Bone marrow (tissue), 2 donors: ENCODE measurements around the gene RNU6-7.

Source experiments
- DNase-seq, 2 donors: peaks; one replicate each; lab custom pipeline; 2025; lab: John Stamatoyannopoulos, UW

The RNU6-7 gene

DNA sequence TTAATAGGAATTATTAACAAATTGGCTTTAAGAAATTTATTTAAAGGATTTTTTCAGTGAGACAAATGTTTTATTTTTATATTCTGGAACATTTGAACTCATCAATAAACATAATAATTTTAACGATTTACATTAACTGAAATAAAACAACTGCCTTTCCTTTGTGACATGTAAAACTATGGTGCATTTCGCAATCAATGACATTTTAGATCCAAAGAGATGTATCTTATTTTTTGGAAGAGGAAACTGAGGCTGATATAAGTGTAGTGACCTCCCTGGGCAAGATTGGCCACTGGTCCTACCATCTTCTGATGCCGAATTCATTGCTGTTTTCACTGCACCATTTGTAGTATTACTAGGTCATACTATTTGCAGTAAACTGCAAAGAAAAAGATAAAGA is 3.7 kb downstream of the RNU6-7 start:
- no peak for DNase-seq

DNA sequence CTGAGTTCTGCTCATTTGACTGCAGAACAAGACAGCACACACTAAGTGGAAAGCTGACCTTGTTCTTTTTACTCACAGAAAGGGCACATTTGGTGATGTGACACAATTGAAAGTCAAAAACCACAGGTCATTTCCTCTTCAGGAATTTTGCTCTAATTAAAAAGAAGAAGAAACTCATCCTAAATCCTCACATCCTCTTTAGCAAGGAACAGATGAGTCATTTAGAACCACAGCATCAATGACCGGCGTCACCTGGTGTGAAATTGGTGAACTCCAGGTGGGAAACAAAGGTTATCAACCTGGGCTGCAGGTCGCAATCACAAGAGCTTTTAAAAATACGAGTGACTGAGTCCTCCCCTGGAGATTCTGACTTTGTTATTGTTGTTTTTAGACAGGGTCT is 4.1 kb downstream of the RNU6-7 start:
- no peak for DNase-seq

DNA sequence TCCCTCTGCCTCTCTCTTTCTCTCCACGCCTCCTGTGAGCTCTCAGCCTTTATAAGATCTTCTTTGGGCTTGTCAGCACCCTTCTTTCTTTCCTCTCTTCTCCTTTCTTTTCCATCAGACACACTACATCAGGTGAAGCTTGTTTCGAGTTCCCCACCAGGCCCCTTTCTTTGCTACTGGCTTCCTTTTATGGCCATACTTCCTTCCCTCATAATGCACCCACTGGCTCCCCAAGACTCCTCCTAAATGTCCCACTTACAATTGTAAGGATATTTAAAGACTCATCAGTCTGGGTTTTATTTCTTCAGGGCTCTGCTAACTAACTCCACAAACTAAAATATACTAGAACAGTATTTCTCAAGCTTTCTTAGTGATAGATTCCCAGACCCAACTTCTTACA is 4.7 kb downstream of the RNU6-7 start:
- DNase-seq: no peak

DNA sequence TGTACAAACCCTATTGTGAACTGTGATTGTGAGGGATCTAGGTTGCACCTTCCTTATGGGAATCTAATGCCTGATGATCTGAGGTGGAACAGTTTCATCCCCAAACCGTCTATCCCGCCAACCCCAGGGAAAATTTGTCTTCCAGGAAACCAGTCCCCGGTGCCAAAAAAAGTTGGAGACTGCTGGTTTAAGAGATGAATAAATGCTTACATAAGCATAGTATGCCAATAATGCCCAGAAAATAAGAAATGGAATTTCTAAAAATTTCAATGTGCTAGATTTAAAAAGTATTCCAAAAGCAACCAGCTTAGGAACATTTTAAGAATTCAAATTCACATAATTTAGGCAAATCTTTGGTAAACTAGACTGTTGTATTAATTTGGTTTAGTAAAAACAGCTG is 6.6 kb downstream of the RNU6-7 start:
- no peak for DNase-seq

DNA sequence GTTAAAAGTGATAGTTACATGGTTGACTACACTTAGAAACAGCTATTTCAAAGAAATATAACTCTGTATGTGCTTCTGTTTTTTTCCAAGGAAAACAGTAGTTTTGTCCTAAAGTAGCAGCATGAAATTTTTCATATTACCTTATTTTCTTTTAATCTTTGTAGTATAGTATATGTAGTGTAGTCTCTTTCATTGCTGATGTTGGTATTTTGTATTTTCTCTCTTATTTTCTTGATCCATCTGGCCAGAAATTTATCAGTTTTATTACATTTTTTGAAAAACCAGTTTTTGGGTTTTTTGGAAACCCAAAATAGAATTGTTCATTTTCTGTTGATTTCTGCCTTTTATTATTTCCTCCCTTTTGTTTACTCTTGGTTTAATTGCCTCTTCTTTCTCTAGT is 7.6 kb downstream of the RNU6-7 start:
- DNase-seq: no peak

DNA sequence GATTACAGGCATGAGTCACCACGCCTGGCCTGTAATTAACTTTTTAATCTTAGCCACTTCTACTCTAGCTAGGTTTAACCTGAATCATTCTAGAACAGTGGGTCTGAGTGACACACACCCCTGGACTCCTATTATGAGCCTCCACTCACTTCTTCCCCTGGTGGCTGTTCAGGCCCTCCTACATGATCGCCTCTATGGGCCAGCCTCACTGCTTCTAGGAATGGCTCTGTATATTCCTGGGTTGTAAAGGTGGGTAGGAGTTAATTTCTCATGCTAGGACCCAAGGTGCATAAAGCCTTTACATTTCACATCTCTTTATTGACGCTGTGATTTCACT is 9.2 kb downstream of the RNU6-7 start:
- DNase-seq: no peak

DNA sequence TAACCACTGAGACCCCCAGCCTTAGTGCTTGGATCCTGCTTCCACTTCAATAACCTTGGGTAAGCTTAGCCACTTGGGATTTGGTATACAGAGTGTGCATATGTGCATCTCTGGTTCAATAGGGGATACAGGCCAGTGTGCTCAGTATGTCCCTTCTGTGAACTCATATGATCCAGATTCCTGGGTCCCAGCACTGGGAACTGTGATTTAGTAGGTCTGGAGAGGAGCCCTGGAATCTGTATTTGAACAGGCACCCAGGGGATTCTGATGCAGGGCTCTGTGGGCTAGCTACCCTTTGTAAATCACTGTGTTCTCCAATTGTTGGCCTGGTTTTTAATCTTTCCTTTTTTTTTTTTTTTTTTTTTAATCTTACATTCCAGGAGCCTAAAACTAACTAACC is 11.0 kb downstream of the RNU6-7 start:
- DNase-seq: no peak

DNA sequence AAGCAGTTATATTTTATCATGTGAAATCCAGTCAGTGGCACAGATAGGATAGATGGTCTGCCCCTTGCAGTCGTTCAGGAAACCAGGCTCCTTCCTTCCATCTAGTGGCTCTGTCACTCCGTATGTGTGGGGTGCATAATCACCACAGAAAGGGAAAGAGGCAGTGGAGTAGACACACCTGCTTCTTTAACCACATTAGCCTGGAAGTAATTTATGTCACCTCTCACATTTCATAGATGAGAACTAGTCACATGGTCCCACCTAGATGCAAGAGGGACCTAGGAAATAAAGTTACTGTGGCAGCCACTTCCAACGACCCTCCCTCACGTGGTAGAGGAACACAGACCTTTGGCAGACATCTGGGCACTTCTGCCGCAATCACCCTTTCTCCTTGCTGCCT is 15.5 kb downstream of the RNU6-7 start:
- no peak for DNase-seq

DNA sequence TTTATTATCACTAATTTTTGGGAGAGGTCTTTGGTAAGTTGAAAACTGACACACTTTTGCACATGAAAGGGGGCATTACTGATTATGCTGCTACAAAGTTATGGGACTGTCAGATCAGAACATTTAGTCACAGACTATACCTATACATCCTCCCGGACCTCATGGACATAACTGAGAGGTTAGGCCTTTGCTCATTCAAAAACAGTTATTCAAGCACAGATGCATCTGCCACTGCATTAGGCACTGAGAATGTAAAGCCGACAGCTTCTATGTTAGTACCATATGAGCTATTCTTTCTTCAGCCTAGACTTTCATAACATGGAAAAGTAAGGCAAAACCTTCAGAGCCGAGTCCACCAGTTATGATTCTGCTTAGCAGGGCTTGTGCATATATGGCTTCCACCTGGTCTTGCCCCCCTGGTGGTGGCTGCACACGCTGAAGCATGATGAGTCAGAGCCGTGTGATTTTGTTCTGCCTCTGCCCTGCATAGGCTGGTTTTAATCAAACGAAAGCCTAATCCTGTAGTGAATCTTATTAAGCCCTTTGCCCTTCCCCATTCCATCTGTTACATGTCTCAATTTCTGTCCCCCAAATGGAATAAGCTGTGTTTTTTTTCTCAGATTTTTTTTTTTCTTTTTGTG is 23.0 kb downstream of the RNU6-7 start:
- DNase-seq: no peak

DNA sequence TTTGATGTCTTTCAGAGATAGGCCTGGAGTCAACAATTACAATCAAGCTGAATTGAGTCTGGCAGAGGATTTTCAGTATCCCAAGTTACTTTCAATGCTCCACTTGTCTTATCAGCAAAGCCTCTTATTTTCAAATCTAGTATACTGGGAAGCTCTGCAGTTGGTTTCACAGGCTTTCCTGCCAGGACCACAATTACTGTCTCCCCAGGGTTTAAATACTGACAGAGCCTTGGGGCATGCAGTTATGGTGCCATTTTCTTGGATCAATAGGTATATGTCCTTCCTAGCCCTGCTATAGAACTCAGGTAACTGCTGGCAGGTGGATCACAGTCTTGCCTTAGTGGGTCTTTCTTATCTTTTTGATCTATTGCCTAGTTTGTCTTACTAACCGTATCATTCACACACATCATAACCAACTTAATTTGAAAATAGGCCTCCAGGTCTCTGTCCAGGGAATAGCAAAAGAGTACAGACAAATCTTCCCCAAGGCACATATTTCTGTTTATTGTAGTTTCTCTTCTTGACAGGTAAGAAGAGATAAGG is 23.6 kb downstream of the RNU6-7 start:
- no peak for DNase-seq

DNA sequence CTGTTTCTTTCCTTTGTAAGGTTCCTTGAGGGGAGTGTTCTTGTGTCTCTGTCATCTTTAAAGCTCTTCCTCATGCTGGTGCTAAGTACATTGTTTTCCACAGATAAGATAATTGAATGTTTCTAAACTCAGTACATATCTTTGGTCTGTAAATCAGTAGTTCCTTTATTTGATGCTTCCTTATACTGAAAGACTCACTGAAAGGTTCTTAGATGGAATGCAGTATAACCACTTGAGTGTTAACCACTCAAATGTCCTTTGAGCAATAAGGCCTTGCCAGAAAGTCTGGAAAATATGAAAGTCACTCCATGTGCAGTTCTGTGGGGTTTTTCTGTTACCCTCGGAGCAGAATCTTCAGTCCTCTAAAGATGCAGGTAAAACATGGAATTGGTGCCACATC is 24.2 kb downstream of the RNU6-7 start:
- DNase-seq: no peak

DNA sequence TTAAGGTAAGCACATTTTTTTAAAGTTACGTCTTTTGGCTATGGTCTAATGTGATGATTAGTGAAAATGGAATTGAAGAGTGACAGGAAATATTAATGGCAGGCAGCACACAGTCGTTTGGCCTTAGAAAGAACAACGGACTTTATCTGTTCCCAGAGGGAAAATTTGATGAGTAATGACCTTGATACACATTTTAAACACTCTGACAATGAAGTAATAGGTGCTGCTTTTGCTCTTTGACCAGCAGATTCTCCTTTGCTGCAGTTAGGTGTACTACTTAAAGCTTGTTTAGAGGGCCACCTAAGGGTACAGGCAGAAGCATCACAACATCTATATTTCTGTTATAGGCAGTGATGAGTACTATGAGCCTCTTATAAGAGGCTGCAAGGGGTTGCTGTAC is 28.3 kb downstream of the RNU6-7 start:
- DNase-seq: no peak

DNA sequence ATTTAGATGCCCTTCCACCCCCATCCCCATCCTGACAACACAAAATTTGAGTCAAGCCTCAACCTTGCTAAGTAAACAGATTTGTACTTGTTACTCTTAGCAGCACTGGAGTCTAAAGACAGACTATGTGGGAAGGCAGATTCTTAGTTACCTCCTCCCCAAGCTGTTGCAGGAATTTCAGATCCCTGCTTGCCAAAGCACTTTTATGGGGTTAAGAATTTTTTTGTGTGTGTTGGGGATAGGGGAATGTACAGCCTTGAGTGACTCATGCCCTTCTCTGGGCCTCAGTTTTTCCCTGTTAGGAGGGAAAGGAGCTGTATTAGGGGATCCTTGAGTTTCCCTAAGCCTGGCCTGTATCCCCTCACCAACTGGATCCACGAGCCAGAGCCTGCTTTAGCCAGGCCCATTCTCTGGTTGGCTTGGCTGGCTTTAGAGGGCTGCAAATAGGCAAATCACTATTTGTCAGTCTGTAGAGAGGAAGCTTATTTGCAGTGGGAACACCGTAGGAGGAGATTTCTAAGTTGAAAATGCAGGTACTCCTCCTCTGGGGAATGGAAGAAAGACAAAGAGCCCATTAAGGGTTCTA is 28.9 kb downstream of the RNU6-7 start:
- no peak for DNase-seq

DNA sequence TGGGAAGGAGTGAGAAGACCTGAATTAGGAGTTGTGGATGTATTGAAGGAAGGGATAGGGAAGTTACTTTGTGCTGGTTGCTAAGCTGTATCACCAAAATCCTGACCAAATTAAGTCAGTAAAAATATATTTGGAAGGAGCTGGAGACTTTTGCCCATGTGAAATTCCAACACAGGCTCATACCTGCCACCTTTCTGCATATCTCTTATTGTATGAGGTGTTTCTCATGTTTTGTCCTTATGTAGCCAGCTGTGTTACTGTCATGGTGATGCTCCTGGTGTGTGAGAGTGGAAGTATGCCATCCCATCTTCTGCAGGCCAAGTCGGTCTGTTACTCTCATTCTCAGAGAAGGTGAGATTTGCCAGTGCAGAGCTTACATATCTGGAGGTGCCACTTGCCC is 30.6 kb downstream of the RNU6-7 start:
- DNase-seq: no peak

DNA sequence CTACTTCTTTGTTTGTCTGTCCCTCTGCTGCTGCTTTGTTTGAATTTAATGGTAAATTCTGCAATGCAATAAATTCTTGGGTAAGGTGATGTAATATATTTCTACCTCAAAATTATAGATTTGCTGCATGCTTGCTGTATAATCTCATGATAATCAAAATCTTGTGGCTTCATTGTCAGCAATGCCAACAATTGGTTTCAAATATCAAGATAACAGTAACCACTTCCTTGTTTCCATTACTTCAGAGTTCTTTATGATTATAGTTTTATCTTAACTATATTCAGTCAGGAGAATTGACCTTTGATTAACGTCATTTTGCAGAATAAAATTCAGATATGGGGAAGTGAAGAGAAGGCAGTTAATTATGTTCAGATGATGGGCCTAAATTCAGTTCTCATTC is 31.4 kb downstream of the RNU6-7 start:
- no peak for DNase-seq

DNA sequence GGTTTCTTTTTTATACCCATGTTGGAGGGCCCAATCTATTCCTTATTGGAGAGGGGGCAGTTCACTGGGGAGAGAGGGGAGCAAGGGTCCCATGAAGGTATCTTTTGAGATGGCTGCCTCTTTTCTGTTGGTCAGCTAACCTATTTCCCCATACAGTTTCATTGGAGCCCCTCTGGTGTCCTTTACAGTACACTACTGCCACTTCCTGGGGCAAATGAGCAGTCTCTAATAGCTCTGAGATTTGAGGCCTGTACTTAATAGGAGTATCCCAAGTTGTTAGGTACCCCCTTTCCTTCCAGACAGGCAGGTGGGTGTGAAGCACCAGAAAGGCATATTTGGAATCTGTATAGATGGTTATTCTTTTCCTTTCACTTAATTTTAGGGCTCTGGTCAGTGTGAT is 42.6 kb downstream of the RNU6-7 start:
- DNase-seq: no peak

DNA sequence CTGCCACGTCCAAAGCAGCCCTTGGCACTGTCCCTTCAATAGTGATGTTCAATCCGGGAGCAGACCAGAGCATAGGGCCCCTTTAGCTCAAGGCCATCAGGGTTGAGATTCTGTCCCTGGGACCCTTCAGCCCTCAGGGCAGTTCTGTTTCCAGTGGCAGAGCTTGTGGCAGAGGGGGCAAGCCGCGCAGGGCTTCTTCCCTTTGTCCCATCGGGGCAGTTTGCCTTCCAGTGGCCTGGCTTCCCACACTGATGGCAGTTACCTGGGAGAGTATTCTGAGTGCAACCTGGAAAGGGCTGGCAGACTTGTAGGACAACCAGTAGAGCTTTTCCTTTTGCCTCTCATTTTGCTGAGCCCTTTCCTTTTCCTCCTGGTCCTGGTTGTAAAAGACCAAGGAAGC is 44.9 kb downstream of the RNU6-7 start:
- no peak for DNase-seq

DNA sequence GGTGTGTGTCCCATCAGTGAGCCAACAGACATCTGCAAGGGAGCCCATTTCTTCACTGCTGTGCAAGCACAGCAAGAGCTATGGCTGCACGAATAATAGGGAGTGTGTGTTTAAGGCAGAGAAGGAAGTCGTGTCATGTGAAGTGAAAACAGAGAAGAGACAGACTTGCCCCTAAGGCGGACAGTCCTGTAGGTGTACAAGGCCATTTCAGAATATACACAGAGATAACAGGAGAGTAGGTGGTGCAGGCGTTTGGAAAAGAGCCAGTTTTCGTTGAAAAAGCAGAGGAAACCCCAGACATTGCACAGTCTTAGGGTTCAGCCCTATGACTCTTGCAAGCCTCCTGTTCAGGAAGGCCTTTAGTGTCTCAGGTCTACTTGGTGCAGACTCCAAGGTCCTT is 47.5 kb downstream of the RNU6-7 start:
- no peak for DNase-seq

DNA sequence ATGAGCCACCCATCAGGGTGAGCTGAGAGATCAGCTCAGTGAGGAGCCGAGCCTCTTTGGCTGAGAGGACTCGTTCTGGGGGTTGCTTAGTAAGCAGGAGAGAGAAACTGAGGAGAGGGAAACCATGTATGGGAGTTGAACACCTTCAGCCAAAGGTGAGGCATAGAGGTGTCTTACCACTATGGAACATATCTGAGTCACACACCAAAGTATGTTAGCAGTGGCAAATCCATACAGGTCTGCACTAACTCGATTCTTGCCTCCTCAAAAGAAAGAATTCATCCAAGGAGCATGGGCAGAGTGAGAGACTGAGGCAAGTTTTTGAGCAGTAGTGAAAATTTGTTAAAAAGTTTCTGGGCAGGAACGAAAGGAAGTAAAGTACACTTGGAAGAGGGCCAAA is 47.9 kb downstream of the RNU6-7 start:
- no peak for DNase-seq

DNA sequence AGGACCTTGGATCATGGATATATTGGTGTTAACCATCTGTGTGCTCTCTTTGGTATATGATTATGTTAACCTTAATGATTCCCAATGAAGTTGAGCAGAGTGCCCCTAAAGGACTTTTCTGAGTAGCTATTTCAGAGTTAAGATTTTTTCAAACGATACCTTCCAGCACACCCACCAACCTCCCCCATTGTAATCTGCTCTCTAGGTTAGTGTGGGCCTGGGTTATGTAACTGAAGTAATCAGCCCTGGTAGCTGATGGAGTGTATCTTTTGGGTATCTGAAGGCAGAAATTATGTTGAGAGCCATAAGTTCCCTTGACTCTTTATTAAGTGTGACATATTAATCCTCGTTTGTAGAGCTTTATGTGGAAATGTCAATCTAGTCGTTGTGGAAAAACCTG is 48.8 kb downstream of the RNU6-7 start:
- no peak for DNase-seq

DNA sequence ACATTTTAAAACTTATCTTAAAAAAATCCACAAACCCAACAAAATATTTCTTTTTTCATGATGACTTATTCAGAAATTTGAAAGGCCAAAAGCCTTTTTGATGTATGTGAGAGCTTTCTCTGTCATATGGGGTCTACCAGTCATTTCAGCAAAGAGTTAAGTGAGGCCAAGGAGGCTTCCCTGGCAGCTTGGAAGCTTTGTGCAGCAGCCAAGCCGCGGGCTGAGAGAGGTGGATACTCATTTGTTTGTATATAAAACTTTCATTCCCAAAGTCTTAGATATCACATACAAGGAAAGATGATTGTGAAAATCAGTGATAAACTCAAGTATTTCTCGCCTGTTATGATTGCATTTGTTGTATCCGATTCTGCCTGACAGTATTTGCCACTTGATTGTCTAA is 49.7 kb downstream of the RNU6-7 start:
- DNase-seq: no peak
